ENCODE data around the gene MAPK7.

The MAPK7 gene

DNA sequence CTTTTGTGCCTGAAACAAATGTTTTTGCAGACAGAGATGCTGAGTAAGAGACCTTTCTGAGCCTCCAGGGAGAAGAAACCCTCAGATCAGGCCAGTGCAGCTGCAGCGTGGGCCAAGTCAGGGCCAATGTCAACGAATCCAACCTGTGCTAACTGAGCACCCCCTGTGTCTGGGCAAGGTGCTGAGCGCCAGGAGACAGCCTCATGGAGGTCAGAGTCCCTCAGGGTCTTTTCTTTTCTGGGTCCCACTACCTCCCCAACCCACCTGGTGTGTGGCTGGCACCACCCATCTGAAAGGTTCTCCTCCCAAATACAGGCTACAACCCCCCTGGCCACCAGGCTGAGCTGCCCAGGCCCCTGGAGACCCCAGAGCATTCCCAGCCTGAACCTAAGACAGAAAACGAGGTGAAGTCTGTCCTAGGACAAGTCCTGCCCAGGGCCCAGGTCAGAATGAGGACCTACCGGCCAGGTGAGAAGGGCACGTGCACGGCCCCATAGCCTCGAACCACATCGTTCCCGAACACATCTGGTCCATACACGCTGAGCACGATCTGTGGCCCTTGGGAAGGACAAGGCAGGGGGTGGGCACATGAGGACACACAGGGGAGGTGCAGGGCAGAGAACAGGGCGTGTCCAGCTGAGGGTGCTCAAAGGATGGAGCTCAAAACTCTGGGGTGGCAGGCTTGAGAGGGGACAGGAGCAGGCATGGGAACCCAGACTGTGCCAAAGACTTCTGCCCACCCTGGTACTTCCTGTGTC lies 30.8 kb upstream of the MAPK7 start:
- no peak for TF ChIP-seq GATA2 (IDR thresholded peaks at IDR 0.05; ENCODE audit: low read depth, low read length)
- no peak for TF ChIP-seq GATA3 (IDR thresholded peaks at IDR 0.05; ENCODE audit: low read depth, low read length)

DNA sequence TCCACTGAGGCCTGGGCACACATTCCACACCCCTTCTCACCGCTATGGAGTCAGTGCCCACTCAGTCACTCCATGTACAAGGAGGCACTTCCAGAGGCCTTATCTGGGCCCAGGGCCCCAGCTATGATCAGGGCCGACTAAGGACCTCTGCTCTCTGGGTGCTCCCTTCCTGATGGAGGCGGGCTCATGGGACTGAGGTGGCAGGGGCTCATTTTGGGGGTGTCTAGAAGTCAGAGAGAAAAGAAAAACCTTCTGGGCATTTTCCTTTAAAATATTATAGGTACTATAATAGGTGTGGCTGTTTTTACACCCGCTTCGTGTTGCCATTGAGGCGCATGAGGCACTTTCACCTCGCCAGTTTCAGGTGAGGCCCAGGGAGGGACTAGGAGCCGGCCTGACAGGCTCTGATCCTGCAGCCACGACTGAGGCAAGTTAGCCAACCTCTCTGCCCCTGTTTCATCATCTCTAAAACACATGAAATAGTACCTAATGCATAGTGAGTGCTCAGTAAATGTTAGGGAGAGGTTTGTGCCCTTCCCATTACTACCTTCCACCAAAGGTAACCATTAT lies 30.1 kb upstream of the MAPK7 start:
- TF ChIP-seq GATA2 (IDR thresholded peaks at IDR 0.05; ENCODE audit: low read depth, low read length) (no peak), GATA3 (IDR thresholded peaks at IDR 0.05; ENCODE audit: low read depth, low read length) (no peak)

GRCh38 chr17:19348806-19349205 lies 29.5 kb upstream of the MAPK7 start:
- TF ChIP-seq GATA2 (IDR thresholded peaks at IDR 0.05; ENCODE audit: low read depth, low read length) (no peak), GATA3 (IDR thresholded peaks at IDR 0.05; ENCODE audit: low read depth, low read length) (no peak)

GRCh38 chr17:19354748-19355147 lies 23.6 kb upstream of the MAPK7 start:
- no peak for TF ChIP-seq GATA2 (IDR thresholded peaks at IDR 0.05; ENCODE audit: low read depth, low read length)
- no peak for TF ChIP-seq GATA3 (IDR thresholded peaks at IDR 0.05; ENCODE audit: low read depth, low read length)

- TF ChIP-seq GATA2 (IDR thresholded peaks at IDR 0.05; ENCODE audit: low read depth, low read length) (no peak), GATA3 (IDR thresholded peaks at IDR 0.05; ENCODE audit: low read depth, low read length) (no peak)
These were observed 20.9 kb upstream of the MAPK7 start for GRCh38 chr17:19357351-19357750.

- TF ChIP-seq GATA2 (IDR thresholded peaks at IDR 0.05; ENCODE audit: low read depth, low read length): no peak
- TF ChIP-seq GATA3 (IDR thresholded peaks at IDR 0.05; ENCODE audit: low read depth, low read length): no peak
These were observed 20.5 kb upstream of the MAPK7 start for GRCh38 chr17:19357761-19358160.

DNA sequence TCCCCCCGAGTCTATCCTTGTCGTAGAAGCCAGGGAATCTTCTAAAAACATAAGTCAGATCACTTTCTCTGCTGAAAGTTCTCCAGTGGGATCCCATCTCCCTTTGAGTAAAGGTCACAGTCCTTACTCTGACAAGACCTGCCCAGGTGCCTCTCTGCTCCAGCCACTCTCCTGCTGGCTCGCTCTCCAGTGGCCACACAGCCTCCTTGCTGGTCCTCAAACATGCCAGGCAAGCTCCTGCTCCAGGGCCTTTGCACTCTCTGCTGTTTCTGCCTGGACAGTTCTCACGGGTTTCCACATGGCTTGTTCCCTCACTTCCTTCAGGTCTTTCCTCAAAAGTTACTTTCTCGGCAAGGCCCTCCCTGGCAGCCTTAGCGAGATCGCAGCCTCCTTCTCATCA lies 19.1 kb upstream of the MAPK7 start:
- no peak for TF ChIP-seq GATA2 (IDR thresholded peaks at IDR 0.05; ENCODE audit: low read depth, low read length)
- no peak for TF ChIP-seq GATA3 (IDR thresholded peaks at IDR 0.05; ENCODE audit: low read depth, low read length)

GRCh38 chr17:19359856-19360255 lies 18.4 kb upstream of the MAPK7 start:
- TF ChIP-seq GATA2 (IDR thresholded peaks at IDR 0.05; ENCODE audit: low read depth, low read length) (no peak), GATA3 (IDR thresholded peaks at IDR 0.05; ENCODE audit: low read depth, low read length) (no peak)

DNA sequence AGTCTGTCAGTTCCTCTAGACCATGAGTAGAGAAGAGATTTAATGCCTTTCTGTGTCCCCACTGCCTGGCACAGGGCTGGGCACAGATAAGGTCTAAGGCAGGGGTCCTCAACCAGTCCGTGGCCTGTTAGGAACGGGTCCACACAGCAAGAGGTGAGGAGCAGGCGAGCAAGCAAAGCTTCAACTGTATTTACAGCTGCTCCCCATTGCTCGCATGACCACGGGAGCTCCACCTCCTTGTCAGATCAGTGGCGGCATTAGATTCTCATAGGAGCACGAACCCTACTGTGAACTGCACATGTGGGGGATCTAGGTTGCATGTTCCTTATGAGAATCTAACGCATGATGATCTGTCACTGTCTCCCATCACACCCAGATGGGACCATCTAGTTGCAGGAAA lies 17.5 kb upstream of the MAPK7 start:
- TF ChIP-seq GATA3 (IDR thresholded peaks at IDR 0.05; ENCODE audit: low read depth, low read length): no peak

- no peak for TF ChIP-seq GATA2 (IDR thresholded peaks at IDR 0.05; ENCODE audit: low read depth, low read length)
- no peak for TF ChIP-seq GATA3 (IDR thresholded peaks at IDR 0.05; ENCODE audit: low read depth, low read length)
These were observed 17.0 kb upstream of the MAPK7 start for GRCh38 chr17:19361326-19361725.

DNA sequence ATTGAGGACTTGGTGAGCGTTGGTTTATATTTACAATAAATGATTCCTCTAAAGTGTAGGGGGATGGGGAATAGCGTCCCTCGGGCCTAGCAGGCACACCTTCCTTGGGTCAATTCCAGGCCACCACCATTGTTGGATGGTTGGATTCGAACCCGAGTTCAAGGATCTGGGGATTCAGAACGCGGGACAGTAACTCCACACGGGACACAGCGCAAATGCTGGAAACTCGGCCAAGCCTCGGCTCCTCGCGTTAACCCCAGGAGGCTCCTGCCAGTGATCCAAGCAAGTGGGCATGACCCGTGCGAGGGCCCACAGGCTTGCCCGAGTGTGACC lies 16.4 kb upstream of the MAPK7 start:
- TF ChIP-seq GATA2 (IDR thresholded peaks at IDR 0.05; ENCODE audit: low read depth, low read length) (no peak), GATA3 (IDR thresholded peaks at IDR 0.05; ENCODE audit: low read depth, low read length) (no peak)

DNA sequence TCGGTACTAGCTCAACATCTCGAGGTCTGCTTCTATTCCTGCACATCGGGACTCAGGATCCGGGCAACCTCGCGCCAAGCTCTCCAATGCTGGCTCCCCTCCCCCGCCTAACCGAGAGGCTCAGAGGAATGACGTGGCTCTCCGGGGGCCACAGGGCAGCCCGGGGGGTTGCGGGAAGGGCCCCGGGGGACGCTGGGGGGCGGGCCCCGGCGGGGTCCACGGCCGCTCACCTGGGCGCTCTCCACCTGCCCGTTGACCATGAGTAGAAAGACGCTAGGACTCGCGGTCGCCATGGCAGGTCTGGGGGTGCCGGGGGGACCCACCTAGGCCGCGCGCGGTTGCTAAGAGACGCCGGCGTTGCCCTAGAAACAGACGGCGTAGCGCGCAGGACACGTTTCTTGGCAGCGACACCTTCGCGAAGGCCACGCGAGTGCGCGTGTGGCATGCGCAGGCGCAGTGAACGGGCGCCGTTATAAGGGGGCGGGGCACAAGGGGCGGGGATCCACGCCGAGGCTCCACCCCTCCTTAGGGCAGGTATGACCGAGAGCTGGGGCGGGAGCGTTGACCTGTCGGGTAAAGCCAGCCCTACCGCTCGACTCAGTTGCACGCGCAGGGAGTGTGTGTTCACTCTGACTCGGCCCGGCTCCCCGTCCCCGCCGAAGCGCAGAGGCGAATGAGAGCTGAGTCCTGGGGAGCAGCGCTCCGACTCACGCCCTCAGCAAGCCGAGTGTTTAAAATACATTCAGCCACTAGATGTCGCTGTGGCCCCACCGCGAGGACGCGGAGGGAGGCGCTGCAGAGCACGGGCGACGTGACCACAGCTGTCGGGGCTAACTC lies 15.8 kb upstream of the MAPK7 start, which contains the start of gene B9D1:
Gene B9D1, minus strand, starts transcription at position 447 of the 837 bp plus-strand sequence. Its CDS starts 154 bp downstream, at position 293.
- TF ChIP-seq GATA3 (IDR thresholded peaks at IDR 0.05; ENCODE audit: low read depth, low read length) (no peak), GATA2 (IDR thresholded peaks at IDR 0.05; ENCODE audit: low read depth, low read length) (no peak)

DNA sequence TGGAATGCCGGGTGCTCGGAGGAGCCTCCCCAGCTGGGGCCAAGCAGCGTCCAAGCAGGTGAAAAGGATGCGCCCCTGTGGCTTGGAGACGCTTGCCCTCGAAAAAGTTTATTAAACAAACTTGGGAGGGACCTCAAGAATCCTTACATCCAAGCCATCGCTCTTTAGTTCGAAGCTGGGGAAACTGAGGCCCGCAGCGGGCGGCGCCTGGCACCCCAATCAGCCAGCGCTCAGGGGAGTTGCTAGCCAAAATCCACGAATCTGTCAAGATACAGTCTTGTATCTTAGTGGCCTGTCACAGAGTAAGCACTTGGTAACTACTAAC lies 15.2 kb upstream of the MAPK7 start:
- no peak for TF ChIP-seq GATA2 (IDR thresholded peaks at IDR 0.05; ENCODE audit: low read depth, low read length)
- TF ChIP-seq GATA3 (IDR thresholded peaks at IDR 0.05; ENCODE audit: low read depth, low read length): no peak

GRCh38 chr17:19363460-19364035 lies 14.8 kb upstream of the MAPK7 start:
- no peak for TF ChIP-seq GATA2 (IDR thresholded peaks at IDR 0.05; ENCODE audit: low read depth, low read length)
- no peak for TF ChIP-seq GATA3 (IDR thresholded peaks at IDR 0.05; ENCODE audit: low read depth, low read length)
